Measurements from ENCODE around the gene LENEP.

DNA sequence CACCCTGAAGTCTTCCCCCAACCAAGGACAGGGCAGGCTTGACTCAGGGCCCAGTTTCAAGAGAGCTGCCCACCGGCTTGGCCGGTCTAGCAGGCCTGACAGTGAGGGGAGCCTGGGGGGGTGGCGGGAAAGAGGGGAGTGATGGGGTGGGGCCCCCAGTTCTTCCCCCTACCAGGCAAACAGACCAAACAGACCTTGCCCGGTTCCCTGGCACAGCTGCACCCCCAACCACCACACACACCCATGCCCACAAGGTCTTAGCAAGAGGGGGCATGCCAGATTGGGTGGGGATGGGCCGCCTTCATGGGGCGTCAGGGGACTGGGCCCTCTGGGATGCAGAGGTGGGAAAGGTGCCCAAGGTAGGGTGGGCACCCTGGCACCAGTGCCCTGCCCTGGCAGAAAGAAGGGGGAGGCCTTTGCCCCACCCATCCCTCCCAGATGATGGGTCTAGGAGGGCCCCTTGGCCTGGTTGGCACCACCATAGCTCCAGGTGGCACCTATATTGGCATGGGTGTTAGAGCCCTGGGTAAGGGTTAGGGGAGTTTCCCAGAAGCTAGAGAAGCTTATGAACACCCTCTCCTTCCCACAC is 18.1 kb downstream of the LENEP start:
- no peak for TF ChIP-seq EZH2 (IDR thresholded peaks at IDR 0.05; ENCODE audit: low read length, missing control alignments)
- TF ChIP-seq CTCF (conservative IDR thresholded peaks at IDR 0.05 in 1 of 2, IDR thresholded peaks at IDR 0.05 in 1 of 2; ENCODE audit: low read depth in 1 of 2, low read length in 2 of 2), result no peak
